Measurements from ENCODE around the gene CINP.
"Not testable (repeated sequence)": the region's sequence is repeated elsewhere in the genome, so short reads cannot be mapped to it uniquely, and the experiment has no call there.

CINP gene

DNA sequence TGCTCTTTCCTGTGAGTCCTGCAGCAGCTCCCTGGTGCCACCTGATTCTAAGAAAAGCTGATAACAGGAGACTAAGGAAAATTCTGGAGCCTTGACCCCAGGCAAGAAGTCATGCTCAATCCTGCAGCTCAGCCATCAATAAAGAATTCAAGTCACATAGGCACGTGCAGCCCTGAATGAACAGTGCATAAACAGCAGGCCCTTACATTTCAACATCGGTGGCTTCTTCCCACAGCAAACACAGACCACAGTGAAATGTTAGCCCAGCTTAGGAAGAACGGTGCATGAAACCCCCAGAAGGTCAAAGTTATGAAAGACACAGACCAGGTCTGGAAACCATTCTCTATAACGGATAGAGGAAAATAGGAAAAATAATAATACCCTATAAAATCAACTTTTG, 10.5 kb downstream of the CINP start:
- no peak for DNase-seq

GRCh38 chr14:102351593-102351992, 11.1 kb downstream of the CINP start:
- not testable (repeated sequence) for DNase-seq

GRCh38 chr14:102351023-102351422, 11.7 kb downstream of the CINP start:
- no peak for DNase-seq

DNA sequence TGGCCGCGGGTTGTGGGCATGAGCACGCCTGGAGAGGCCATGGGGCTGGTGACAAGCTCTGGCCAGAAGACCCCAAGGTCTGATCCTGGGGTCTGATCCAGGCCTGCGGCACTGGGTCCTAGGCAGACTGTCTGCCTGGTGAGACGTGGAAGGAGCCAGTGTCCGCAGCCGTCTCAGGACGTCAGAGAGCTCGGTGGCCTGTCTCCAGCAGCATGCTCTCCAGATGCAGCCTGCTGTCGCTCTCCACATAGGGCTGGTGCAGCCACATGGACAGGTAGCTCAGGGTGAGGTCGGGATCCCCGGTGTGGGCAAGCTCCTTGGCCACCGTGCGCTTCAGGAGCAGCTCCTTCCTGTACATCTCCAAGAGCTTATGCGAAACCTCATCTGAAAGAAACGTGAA, 14.3 kb downstream of the CINP start:
- no peak for DNase-seq

GRCh38 chr14:102346645-102347044, 16.0 kb downstream of the CINP start:
- DNase-seq, result no peak

DNA sequence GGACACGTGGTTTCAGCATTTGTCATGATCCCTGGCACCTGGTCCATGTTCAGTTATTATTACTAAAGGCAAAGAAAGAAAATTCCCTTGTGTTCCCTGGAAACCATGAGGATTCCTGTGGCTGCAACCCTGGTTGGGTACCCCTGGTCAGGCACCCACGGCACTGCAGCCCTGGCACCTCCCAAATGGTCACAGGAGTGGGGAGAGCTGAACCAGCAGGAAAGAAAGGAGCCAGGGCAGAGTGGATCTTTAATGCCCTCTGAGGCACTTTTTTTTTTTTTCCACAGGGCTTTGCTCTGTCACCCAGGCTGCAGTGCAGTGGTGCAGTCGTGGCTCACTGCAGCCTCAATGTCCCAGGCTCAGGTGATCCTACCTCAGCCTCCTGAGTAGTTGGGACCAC, 17.5 kb downstream of the CINP start:
- DNase-seq, result no peak

DNA sequence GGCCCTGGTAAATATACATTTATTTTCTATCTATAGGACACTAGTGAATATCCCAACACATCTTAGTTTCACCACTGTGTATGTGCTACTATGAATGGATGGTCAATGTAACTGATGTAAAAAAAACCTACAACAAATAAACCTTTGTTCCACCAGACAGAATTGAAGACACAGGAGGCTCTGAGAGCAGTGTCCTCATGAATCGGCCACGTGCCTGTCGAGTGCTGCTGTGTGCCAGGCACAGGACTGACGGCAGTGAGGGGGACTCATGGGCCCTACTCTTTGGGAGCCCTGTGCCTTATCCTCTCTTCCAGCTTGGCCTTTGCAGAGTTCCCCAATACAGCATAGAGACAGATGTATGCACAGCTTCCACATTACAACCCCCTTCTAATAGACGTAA, 18.2 kb downstream of the CINP start:
- DNase-seq, result no peak

DNA sequence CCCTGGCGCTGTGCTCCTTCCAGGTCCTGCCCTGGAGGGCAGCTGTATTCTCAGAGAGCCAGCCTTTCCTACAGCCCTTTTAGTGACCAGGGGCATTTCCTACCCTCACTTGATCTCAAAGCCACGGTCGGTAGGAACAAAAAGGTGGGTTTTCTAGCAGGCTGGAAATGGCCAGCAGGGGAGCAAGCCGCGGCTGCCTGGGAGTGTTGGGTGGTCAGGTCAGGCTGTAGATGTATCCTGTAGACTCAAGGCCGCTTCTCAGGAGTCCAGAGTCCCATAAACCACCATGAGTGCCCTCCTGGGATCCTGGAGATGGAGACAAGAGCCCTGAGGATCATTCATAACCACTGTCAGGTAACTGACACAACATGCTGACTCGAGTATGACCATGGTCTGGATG, 18.6 kb downstream of the CINP start:
- DNase-seq, result no peak

- DNase-seq, result no peak
These were observed 20.5 kb downstream of the CINP start for GRCh38 chr14:102342238-102342637.

DNA sequence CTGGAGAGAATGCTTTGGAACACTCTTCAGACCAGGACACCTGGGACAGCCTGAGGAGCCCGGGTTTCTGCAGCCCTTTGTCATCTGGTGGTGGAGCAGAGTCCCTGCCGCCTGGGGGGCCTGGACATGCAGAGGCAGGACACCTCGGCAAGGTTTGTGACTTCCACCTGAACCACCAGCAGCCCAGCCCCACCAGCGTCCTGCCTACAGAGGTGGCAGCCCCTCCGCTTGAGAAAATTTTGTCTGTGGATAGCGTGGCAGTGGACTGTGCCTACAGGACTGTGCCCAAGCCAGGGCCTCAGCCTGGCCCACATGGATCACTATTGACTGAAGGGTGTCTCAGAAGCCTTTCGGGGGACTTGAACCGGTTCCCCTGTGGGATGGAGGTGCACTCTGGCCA, 21.1 kb downstream of the CINP start:
- DNase-seq, result no peak

DNA sequence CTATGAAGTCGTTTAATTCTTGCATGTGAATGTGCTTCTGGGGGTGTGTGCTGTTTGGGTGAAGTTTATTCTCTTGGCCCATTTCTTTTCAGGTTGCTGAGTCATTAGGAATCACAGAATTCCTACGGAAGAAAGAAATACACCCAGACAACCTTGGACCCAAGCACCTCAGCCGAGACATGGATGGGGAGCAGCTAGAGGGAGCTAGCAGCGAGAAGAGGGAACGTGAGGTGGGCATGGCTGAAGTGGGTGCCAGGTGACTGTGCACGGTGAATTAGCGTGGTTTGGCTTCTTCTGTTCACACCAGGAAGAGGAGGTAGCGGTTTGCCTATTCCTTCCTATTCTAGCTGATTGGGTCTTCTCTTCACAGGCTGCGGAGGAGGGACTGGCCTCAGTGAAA, 24.0 kb downstream of the CINP start:
- no peak for DNase-seq

- no peak for DNase-seq
These were observed 27.5 kb downstream of the CINP start for GRCh38 chr14:102335163-102335562.

DNA sequence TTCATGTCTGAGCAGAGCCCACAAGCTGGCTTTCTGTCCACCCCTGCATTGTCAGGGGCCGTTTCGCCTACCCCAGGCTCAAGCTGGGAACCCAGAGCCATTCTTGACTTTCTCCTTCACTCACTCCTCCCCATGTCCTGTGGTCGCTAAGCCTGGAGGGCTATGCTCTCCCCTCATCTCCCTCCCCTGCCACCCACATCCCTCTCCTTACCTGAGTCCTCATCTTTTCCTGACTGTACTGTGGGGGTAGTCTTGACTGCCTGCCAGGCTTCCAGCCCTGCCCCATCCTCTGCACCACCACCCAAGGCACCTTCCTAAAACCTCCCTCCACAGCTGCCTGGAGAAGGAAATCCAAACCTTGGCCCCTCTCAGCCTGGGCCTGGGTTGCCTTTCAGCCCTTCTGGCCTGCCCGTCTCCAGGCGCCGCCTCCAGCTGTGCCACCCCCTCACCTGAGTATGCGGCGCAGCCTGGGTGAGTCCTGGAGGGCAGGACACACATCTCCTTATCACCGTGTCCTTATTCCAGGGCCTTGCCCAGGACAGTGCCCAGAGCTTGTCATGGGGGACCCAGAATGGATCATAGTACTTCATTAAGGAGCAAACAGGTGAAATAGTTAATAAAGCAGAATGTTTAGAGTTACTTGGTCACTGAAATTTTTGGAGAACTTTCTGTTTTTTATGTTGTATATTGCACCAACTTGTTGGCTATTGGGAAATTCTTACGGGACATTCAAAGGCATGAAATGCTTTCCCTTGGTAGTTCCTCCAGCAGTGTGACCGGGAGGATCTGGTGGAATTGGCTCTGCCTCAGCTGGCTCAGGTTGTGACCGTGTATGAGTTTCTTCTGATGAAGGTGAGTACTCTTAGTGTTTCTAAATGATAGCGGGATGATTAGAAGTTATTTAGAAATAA, 28.6 kb downstream of the CINP start:
- no peak for DNase-seq

GRCh38 chr14:102333390-102333789, 29.3 kb downstream of the CINP start:
- DNase-seq, result no peak

DNA sequence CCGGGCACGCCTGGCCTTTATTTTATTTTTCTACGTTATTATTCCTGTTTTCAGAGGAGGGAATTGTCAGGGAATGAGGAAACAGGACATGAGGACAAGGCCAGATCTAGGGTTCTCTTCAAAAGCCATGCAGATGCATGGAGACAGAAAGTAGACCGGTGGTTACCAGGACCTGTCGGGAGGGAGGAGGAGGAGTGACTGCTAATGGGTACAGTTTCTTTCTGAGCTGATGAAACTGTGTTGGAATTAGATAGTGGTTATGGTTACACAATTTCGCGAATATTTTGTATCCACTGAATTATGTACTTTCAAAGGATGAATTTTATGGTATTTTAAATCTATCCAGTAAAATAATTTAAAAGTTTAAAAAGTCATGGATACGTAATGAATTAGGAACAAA, 31.9 kb downstream of the CINP start:
- no peak for DNase-seq

- not testable (repeated sequence) for DNase-seq
These were observed 33.3 kb downstream of the CINP start for GRCh38 chr14:102329381-102329780.

GRCh38 chr14:102326583-102326982, 36.1 kb downstream of the CINP start:
- DNase-seq, result no peak

- no peak for DNase-seq
These were observed 36.8 kb downstream of the CINP start for GRCh38 chr14:102325791-102326345.

GRCh38 chr14:102323102-102323501, 39.6 kb downstream of the CINP start:
- no peak for DNase-seq

DNA sequence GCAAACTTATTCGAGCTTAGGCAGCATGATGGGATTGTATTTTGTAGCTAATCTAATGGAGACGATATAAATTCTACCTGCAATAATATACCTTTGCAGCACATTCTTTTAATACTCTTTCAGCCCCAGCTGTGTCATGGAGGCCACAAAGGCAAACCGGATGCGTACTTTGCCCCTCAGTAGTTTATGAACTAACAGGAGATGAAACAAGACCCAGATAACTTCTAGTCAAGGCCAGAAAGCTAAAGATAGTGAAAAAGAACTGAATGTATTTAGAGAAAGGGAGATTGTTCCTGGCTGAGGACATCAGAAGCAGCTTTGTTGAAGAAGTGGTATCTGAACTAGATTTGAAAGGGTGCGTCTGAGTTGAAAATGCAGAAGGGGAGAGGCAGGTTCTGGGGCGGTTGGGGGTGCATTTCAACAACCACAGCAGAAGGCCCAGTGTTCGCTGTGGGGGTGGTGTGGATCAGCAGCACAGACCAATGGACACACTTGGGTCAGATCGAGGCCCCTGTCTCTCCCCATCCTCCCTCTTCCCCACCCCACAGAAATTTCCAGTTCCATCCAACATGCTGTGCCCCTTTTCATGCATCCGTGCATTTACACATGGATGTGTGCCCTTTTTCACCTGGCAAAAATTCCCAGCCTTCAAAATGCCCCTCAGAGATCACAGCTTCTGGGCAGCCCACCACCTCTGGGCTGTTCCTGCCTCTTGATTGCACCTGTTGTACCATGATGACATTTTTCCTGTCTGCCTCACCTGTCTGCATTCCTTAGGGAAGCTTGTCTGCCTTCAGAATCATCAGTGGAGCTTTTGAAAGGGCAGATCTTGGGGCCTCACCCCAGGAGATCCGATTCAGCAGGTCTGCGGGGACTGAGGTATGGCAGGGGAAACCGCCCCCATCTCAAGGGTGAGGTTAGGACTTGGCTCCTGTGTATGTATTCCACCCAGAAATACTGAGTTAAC, 41.0 kb downstream of the CINP start:
- DNase-seq, result no peak

DNA sequence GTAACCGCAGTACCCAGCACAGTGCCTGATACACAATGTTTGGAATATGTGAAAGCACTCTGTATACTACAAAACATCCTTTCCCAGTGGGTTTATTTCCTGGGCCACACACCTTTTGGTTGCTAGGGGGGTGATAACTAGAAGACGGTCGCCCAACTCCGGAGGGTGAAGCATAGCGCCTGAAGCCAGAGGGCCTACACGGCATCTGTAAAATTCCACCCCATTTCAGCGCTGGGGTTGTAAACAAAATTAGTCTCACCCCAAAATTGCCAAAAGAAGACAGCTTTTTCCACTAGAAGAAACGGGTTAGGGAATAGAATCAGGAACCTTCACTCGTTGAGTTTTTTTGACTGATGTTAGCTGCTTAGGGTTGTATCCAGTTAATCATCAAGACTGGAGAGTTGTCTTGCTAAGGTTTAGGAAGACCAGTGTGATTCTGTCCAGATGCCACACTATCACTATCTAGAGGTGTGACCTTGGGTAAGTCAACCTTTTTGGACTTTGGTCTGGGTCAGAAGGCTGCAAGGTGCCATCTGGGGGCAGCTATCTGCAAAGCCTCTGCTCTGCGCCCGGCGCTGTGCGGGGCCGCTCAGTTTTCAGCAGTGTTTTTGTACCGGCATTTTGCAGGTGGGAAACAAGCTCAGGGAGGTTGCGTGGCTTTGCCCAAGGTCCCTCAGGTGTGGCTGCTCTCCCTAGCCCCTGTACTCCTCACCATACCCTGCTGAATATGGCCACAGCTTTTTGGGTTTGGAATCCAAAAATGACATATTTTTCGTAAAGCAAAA, 41.8 kb downstream of the CINP start:
- DNase-seq, result no peak

DNA sequence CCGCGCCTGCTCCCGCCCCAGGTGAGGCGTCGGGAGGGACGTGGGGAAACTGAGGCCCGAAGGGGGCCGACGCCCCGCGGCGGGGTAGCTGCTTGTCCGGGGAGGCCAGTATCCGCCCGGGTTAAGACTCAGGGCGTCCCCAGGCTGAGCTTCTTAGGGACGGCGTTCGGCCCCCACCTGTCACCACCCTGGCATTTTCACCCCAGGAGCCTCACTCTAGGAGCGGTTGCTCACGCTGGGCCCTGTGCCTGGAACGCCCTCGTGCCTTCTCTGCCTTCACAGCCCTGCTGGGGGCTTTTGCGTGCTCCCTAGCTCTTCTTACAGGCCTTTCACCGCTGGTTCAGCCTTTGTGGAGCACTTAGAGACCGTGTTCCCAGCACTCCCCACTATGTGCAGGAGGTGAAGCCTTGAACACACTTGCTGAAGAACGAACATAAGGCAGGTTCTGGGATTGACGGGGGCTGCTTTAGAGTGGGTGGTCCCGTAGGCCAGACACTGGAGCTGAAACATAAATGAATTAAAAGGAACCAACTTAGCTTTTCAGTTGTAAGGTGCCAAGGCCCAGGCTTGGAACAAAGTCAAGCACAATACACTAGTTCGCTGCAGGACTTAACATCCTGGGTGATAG, 42.5 kb downstream of the CINP start:
- peak; percentile 42 to 54 for DNase-seq

Measured in stimulated activated CD4-positive, alpha-beta T cell treated with anti-CD3 and anti-CD28 coated beads, Interleukin-4, amount 100 ng/mL, for 4 hours (primary cell).